Sigmoid colon (tissue), 7 donors: ENCODE results near the gene TFF1. TPM values are rescaled to one million over a fixed set of nuclear protein-coding genes. Genes with fewer than 3 reads are reported as not detected.
A peak's percentile ranks its signal among the peaks of the same experiment; 100 is the strongest.

Experiments used
- DNase-seq: peaks from one replicate; pipeline ENCODE4 v3.0.0-alpha.2; 2019
- H3K27ac ChIP-seq, 4 donors: fragments of 200-600 bp; sonication (generic); one replicate each; pipeline ENCODE4 v1.5.1; 2016 to 2019; ENCODE audit warnings: mild to moderate bottlenecking in 1 of 4
- H3K27me3 ChIP-seq, 3 donors: fragments of 200-600 bp; sonication (generic); one replicate each; pipeline ENCODE4 v1.5.1; 2019; ENCODE audit warnings: mild to moderate bottlenecking in 1 of 3
- H3K36me3 ChIP-seq, 4 donors: fragments of 200-600 bp; sonication (generic); one replicate each; pipeline ENCODE4 v1.5.1; 2016 to 2019
- H3K4me1 ChIP-seq, 4 donors: fragments of 200-600 bp; sonication (generic); one replicate each; pipeline ENCODE4 v1.5.1; 2017 to 2019
- H3K4me3 ChIP-seq, 4 donors: fragments of 200-600 bp; sonication (generic); one replicate each; pipeline ENCODE4 v1.5.1; 2017 to 2019; ENCODE audit warnings: mild to moderate bottlenecking in 2 of 4, moderate library complexity in 1 of 4
- H3K9me3 ChIP-seq, 4 donors: fragments of 200-600 bp in 3 of 4; sonication (generic) in 3 of 4; one replicate each; pipeline versions ENCODE4 v1.5.1 to v1.6.1; 2013 to 2019
- CTCF ChIP-seq, 4 experiments: fragments of 450-650 bp in 3 of 4; fragments of 200-600 bp in 1 of 4; IDR thresholded peaks; one replicate each; pipeline ENCODE4 v1.5.1; 2016 to 2019; ENCODE audit warnings: antibody characterized with exemption in 4 of 4, mild to moderate bottlenecking in 3 of 4, moderate library complexity in 2 of 4
- EP300 ChIP-seq, 4 donors: sonication (generic); formaldehyde crosslinking; IDR thresholded peaks; one replicate each; pipeline ENCODE4 v1.6.1; 2017; ENCODE audit warnings: antibody characterized with exemption in 4 of 4
- POLR2A ChIP-seq, 2 donors: fragments of 450-650 bp; IDR thresholded peaks; one replicate each; pipeline ENCODE4 v1.6.1; 2016; ENCODE audit warnings: antibody characterized with exemption in 2 of 2, mild to moderate bottlenecking in 2 of 2, moderate library complexity in 2 of 2
- POLR2AphosphoS5 ChIP-seq, 4 donors: sonication (generic); formaldehyde crosslinking; IDR thresholded peaks; one replicate each; pipeline ENCODE4 v1.6.1; 2017; ENCODE audit warnings: antibody characterized with exemption in 4 of 4
- WGBS, 2 donors: extraction: QIAGEN DNeasy Blood & Tissue Kit; methylation state at CpG; one replicate each; pipeline ENCODE4 v1.1.7; 2013; 5-methylcytosine and 5-hydroxymethylcytosine counted together
- intact Hi-C: fragments of 100-400 bp; cut with DNase I; formaldehyde crosslinking; loops from one replicate; pipeline ENCODE4 v1.15.1; 2023
- polyA plus RNA-seq, 3 donors: library from polyadenylated mRNA; stranded (reverse); fragments of 200-250 nt; gene quantifications; one replicate each; pipeline ENCODE4 v1.2.3, GENCODE V29; 2013
- total RNA-seq, 4 donors: library from RNA; depleted of rRNA; stranded (reverse); fragments of >200 nt; gene quantifications; one replicate each; pipeline ENCODE4 v1.1.0, GENCODE V29; 2016
- donor health status: healthy with polysubstance abuse.
- donor health status: Bipolar disorder and iron deficiency.
- donor health status: healthy.

TFF1 gene
- total and polyA plus RNA-seq, 7 donors: 1.1 to 706 (median 454) TPM; not detected in 3

GRCh38 chr21:42393443-42393950 lies 27.2 kb upstream of the TFF1 start:
- WGBS, 2 donors: 48 to 66% methylated on average over 8 of the region's 8 CpGs
- no peak for DNase-seq
- H3K4me3 ChIP-seq: no peak overlapping the region
- H3K36me3 ChIP-seq: no peaks in the 10 kb centered on the region
- no peak overlapping the region for H3K27ac ChIP-seq
- no peaks in the 10 kb centered on the region for H3K4me1 ChIP-seq
- H3K27me3 ChIP-seq: peaks cover 3 to 13% (median 8%) of the 10 kb centered on the region in 3 donors
- no peaks in the 10 kb centered on the region for H3K9me3 ChIP-seq
- TF ChIP-seq EP300 (IDR thresholded peaks at IDR 0.05) (no peak), POLR2A (IDR thresholded peaks at IDR 0.05) (no peak), CTCF (IDR thresholded peaks at IDR 0.05) (no peak), POLR2AphosphoS5 (IDR thresholded peaks at IDR 0.05) (no peak)
- intact Hi-C loops: no loop called here

- Histone ChIP-seq H3K36me3 (no peaks in the 10 kb centered on the region), H3K27me3 (peaks cover 3 to 14% (median 8%) of the 10 kb centered on the region in 3 donors), H3K4me1 (no peaks in the 10 kb centered on the region), H3K4me3 (no peak overlapping the region), H3K9me3 (no peaks in the 10 kb centered on the region), H3K27ac (no peak overlapping the region)
- no peak for TF ChIP-seq CTCF (IDR thresholded peaks at IDR 0.05)
- no peak for TF ChIP-seq POLR2AphosphoS5 (IDR thresholded peaks at IDR 0.05)
- TF ChIP-seq EP300 (IDR thresholded peaks at IDR 0.05): no peak
- no peak for TF ChIP-seq POLR2A (IDR thresholded peaks at IDR 0.05)
- intact Hi-C loops: no loop called here
- no peak for DNase-seq
- 65 to 91% methylated on average over 17 of the region's 17 CpGs for WGBS, 2 donors
Observed at GRCh38 chr21:42392731-42393442, 26.6 kb upstream of the TFF1 start.

GRCh38 chr21:42391297-42391696 lies 25.0 kb upstream of the TFF1 start:
- H3K4me3 ChIP-seq: no peak overlapping the region
- H3K36me3 ChIP-seq: no peaks in the 10 kb centered on the region
- peak; percentile 15 for DNase-seq
- H3K27ac ChIP-seq: no peak overlapping the region
- H3K9me3 ChIP-seq: no peaks in the 10 kb centered on the region
- intact Hi-C loops: no loop called here
- peaks cover 3 to 21% (median 8%) of the 10 kb centered on the region in 3 donors for H3K27me3 ChIP-seq
- 93% methylated on average over 5 of the region's 5 CpGs for WGBS, 2 donors
- TF ChIP-seq POLR2A (IDR thresholded peaks at IDR 0.05) (no peak), EP300 (IDR thresholded peaks at IDR 0.05) (no peak), POLR2AphosphoS5 (IDR thresholded peaks at IDR 0.05) (no peak), CTCF (IDR thresholded peaks at IDR 0.05) (no peak)
- H3K4me1 ChIP-seq: no peaks in the 10 kb centered on the region

GRCh38 chr21:42390696-42391095 lies 24.4 kb upstream of the TFF1 start:
- WGBS, 2 donors: 55 to 77% methylated on average over 2 of the region's 2 CpGs
- Histone ChIP-seq H3K4me1 (no peaks in the 10 kb centered on the region), H3K4me3 (no peak overlapping the region), H3K9me3 (no peaks in the 10 kb centered on the region), H3K36me3 (no peaks in the 10 kb centered on the region), H3K27ac (no peak overlapping the region), H3K27me3 (peaks cover 3 to 27% (median 8%) of the 10 kb centered on the region in 3 donors)
- intact Hi-C loops: no loop called here
- DNase-seq: peak; percentile 13
- TF ChIP-seq POLR2AphosphoS5 (IDR thresholded peaks at IDR 0.05): no peak
- no peak for TF ChIP-seq EP300 (IDR thresholded peaks at IDR 0.05)
- no peak for TF ChIP-seq CTCF (IDR thresholded peaks at IDR 0.05)
- no peak for TF ChIP-seq POLR2A (IDR thresholded peaks at IDR 0.05)
